GM12872 (cell line): ENCODE results near the gene KRTAP4-1.
"Not testable (repeated sequence)": the region's sequence is repeated elsewhere in the genome, so short reads cannot be mapped to it uniquely, and the experiment has no call there.

Experiments used
- TF ChIP-seq, protein P1 (sequence below): IDR thresholded peaks from 3 replicates; pipeline ENCODE4 v1.5.1; 2011; ENCODE audit warnings: low read depth, mild to moderate bottlenecking, low read length, moderate library complexity; ENCODE audit not compliant: insufficient read depth

KRTAP4-1 gene

DNA sequence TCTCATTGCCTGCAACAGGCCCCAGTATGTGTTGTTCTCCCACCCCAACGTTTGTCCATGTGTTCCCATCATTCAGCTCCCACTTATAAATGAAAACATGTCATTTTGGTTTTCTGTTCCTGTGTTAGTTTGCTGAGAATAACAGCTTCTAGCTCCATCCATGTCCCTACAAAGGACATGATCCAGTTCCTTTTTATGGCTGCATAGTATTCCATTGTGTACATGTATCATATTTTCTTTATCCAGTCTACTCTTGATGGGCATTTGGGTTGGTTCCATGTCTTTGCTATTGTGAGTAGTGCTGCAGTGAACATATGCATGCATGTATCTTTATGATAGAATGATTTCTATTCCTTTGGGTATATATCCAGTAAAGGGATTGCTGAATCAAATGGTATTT, 31.0 kb upstream of the KRTAP4-1 start:
- TF ChIP-seq, protein P1, sequence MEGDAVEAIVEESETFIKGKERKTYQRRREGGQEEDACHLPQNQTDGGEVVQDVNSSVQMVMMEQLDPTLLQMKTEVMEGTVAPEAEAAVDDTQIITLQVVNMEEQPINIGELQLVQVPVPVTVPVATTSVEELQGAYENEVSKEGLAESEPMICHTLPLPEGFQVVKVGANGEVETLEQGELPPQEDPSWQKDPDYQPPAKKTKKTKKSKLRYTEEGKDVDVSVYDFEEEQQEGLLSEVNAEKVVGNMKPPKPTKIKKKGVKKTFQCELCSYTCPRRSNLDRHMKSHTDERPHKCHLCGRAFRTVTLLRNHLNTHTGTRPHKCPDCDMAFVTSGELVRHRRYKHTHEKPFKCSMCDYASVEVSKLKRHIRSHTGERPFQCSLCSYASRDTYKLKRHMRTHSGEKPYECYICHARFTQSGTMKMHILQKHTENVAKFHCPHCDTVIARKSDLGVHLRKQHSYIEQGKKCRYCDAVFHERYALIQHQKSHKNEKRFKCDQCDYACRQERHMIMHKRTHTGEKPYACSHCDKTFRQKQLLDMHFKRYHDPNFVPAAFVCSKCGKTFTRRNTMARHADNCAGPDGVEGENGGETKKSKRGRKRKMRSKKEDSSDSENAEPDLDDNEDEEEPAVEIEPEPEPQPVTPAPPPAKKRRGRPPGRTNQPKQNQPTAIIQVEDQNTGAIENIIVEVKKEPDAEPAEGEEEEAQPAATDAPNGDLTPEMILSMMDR = no peak

DNA sequence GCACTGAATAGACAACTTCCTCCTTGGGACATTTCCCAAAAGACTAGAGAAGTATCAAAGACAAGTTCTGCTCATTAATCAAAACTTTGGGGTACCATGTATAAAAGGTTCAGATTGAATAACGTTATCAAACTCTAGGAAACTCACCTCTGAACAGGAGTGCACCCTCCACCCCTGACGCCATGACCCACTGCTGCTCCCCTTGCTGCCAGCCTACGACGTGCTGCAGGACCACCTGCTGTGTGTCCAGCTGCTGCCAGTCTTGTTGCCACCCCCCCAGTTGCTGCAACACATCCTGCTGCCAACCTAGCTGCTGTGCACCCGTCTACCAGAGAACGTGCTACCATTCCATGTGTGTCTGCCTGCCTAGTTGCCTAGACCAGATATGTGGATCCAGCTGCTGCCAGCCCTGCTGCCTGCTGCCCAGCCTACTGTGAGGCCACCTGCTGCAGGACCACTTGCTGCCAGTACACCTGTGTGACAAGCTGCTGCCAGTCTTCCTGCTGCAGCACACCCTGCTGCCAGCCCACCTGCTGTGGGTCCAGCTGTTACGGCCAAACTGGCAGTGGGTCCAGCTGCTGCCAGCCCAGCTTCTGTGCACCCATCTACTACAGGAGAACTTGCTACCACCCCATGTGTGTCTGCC, 27.9 kb upstream of the KRTAP4-1 start:
- TF ChIP-seq, protein P1 = no peak

DNA sequence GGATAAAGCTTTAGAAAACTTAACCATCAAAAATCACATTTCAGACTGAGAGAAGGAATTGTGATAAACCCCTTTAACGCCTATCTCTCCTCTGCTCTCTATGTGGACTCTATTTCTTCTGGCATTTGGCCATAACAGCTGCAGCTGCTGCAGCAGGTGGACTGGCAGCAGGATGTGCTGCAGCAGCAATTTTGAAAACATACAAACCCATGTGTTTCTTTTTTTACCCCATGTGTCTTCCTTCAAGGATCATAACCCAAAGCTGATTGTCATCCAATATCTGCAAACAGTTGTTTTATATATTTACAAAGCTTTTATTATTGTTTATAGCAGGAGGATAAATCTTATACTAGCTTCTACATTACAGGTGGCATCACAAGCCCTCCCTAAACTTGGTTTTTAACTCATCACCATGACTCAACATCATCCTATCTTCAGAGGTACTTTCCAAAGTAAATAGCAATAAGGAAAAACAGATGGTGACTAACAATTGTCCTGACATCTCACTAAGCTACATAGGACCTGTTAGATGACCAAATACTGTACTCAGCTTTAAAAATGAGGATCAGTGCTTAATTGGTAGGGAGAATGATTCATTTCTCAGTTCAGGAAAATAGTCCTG, 27.2 kb upstream of the KRTAP4-1 start:
- TF ChIP-seq, protein P1 = no peak

DNA sequence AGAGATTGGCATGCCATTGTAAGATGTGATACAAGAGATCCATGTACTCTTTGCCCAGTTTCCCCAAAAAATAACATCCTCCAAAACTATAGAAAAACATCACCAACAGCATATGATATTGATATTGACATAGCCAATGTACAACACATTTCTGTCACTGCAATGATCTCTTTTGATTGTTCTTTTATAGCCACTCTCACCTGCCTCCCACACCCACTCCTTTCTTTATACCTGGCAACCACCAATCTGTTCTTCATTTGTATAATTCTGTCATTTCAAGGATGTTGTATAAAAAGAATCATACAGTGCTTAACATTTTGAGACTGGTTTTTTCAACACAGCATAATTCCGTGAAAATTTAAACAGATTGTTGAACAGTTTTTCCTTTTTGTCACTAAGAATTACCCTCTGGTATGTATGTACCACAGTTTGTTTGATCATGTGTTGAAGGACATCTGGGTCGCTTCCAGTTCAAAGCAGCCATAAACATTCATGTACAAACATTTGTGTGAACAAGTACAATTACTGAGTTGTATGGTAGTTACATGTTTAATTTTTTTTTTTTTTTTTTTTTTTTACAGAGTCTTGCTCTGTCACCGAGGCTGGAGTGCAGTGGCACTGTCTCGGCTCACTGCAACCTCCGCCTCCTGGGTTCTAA, 14.8 kb upstream of the KRTAP4-1 start:
- TF ChIP-seq, protein P1 = no peak

DNA sequence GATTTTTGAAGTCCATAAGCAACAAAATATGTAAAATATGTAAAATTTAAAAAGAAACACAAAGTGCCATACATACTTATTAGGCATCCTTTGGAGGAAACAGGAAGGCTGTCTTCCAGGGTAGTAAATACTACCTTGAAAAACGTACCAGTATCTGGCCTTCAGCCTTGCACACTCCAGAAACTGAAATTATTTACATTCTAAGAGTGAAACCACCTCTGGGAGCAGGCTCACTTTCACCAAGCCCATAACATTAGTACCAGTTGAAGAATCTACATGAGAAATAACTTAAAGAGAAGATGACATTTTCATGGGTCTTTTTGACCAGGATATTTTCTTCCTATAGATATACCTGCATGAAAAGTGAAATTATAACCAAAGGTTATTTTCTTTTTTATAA, 11.4 kb upstream of the KRTAP4-1 start:
- TF ChIP-seq, protein P1 = no peak

DNA sequence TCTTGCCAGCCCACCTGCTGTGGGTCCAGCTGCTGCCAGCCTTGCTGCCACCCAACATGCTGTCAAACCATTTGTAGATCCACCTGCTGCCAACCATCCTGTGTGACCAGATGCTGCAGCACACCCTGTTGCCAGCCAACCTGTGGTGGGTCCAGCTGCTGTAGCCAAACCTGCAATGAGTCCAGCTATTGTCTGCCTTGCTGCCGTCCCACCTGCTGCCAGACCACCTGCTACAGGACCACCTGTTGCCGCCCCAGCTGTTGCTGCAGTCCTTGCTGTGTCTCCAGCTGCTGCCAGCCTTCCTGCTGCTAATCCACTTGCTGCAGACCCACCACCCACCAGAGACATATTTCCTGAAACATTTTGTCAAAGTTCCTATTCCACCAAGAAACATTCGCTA, 5.6 kb upstream of the KRTAP4-1 start:
- TF ChIP-seq, protein P1 = no peak

DNA sequence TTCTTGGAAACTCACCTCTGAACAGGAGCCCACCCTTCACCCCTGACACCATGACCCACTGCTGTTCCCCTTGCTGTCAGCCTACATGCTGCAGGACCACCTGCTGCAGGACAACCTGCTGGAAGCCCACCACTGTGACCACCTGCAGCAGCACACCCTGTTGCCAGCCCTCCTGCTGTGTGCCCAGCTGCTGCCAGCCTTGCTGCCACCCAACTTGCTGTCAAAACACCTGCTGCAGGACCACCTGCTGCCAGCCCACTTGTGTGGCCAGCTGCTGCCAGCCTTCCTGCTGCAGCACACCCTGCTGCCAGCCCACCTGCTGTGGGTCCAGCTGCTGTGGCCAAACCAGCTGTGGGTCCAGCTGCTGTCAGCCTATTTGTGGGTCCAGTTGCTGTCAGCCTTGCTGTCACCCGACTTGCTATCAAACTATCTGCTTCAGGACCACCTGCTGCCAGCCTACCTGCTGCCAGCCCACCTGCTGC, 5.2 kb upstream of the KRTAP4-1 start, which contains the start of gene KRTAP9-1:
KRTAP9-1 (plus strand) TSS at position 51 of the 482 bp plus-strand sequence; CDS start at position 51, 0 bp downstream.
- TF ChIP-seq, protein P1 = not testable (repeated sequence)
